Tibial artery (tissue), 4 donors: Measurements from ENCODE around the gene GPRC5D.
A peak's percentile ranks its signal among the peaks of the same experiment; 100 is the strongest.

Experiments used
- DNase-seq, 2 donors: peaks; one replicate each; pipeline ENCODE4 v3.0.0-alpha.2; 2019
- H3K27ac ChIP-seq, 2 donors: fragments of 200-600 bp; sonication (generic) in 1 of 2; 1 replicate in 1 of 2; 2 replicates in 1 of 2; pipeline ENCODE4 v1.5.1; 2018 to 2019; ENCODE audit warnings: mild to moderate bottlenecking in 1 of 2
- H3K27me3 ChIP-seq, 2 donors: fragments of 200-600 bp; sonication (generic) in 1 of 2; one replicate each; pipeline versions ENCODE4 v1.5.1 to v1.6.0; 2016 to 2019
- H3K36me3 ChIP-seq, 3 donors: fragments of 200-600 bp; sonication (generic) in 2 of 3; one replicate each; pipeline ENCODE4 v1.5.1; 2016 to 2019; ENCODE audit warnings: mild to moderate bottlenecking in 2 of 3
- H3K4me1 ChIP-seq, 4 donors: fragments of 200-600 bp; sonication (generic) in 2 of 4; 1 replicate in 3 of 4; 2 replicates in 1 of 4; pipeline ENCODE4 v1.5.1; 2016 to 2019
- H3K4me3 ChIP-seq, 2 donors: fragments of 200-600 bp; sonication (generic) in 1 of 2; 1 replicate in 1 of 2; 2 replicates in 1 of 2; pipeline ENCODE4 v1.5.1; 2018 to 2019; ENCODE audit warnings: mild to moderate bottlenecking in 2 of 2
- H3K9me3 ChIP-seq, 3 donors: fragments of 200-600 bp; sonication (generic) in 1 of 3; one replicate each; pipeline ENCODE4 v1.5.1; 2016 to 2019
- CTCF ChIP-seq, 2 experiments: fragments of 200-600 bp in 1 of 2; fragments of 450-650 bp in 1 of 2; IDR thresholded peaks; one replicate each; pipeline ENCODE4 v1.5.1; 2017 to 2019; ENCODE audit warnings: antibody characterized with exemption in 2 of 2, mild to moderate bottlenecking in 1 of 2, moderate library complexity in 1 of 2
- intact Hi-C: fragments of 100-400 bp; cut with DNase I; formaldehyde crosslinking; loops from one replicate; pipeline ENCODE4 v1.15.0; 2023; ENCODE audit warnings: low total_unique reads

GPRC5D gene

GRCh38 chr12:12900786-12901157 lies 51.2 kb downstream of the GPRC5D start:
- Histone ChIP-seq H3K27me3 (no peaks in the 10 kb centered on the region), H3K9me3 (no peaks in the 10 kb centered on the region), H3K27ac (peak overlapping the region; percentile 86 to 88), H3K36me3 (no peaks in the 10 kb centered on the region), H3K4me3 (no peak overlapping the region), H3K4me1 (peaks cover 0 to 85% (median 37%) of the 10 kb centered on the region in 4 donors)
- no peak for TF ChIP-seq CTCF (IDR thresholded peaks at IDR 0.05)
- intact Hi-C loops, result no loop called here
- DNase-seq, result no peak

DNA sequence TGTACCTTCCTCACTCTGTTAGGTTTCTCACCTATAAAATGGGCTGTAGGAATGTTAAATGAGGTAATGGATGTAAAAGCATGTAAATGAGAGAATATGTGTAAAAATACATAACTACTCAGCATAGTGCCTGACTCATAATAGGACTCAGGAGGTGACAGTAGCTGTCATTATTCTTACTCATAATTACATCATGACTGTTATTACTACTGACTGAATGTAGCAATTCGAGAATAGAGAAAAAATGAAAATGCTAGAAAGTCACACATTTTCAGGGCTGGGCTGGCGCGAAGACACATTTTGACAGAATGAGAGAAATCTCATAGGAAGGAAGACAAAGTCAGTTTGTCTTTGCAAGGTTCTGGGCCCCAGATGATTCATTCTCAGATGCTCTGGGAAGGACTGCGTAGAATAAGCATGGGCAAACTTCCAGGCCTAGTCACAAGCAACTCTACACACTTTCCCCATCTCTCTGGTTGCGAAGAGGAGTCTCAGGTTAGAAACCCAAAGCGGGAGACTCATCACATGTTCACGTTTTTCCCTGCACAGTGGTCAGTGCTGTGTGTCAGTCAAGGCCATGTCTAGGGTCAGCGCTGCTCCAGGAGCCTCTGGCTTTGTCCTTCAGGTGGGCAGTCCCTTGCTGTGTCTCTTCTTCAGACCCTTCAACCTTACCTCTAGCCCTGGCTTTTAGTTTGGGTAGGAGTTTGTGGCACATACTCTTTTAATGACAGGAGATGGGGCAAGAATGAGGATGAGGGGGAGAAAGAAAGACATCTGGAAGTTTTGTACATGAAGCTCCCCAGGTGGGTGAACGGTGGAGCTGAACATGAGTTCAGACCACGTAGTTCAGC lies 52.2 kb downstream of the GPRC5D start:
- no peak overlapping the region for H3K4me3 ChIP-seq
- H3K36me3 ChIP-seq, result no peaks in the 10 kb centered on the region
- peak; percentile 57 to 75 for DNase-seq
- TF ChIP-seq CTCF (IDR thresholded peaks at IDR 0.05), result no peak
- intact Hi-C loops, result loop anchor here (10.0 kb wide), 1 partner anchor 175 kb away; no protein-coding TSS in a partner anchor
- peaks cover 0 to 86% (median 37%) of the 10 kb centered on the region in 4 donors for H3K4me1 ChIP-seq
- no peaks in the 10 kb centered on the region for H3K27me3 ChIP-seq
- no peaks in the 10 kb centered on the region for H3K9me3 ChIP-seq
- H3K27ac ChIP-seq, result peak overlapping the region; percentile 86 to 88

GRCh38 chr12:12898911-12899511 lies 53.0 kb downstream of the GPRC5D start:
- no peak for TF ChIP-seq CTCF (IDR thresholded peaks at IDR 0.05)
- H3K36me3 ChIP-seq, result no peaks in the 10 kb centered on the region
- H3K9me3 ChIP-seq, result no peaks in the 10 kb centered on the region
- no peak overlapping the region for H3K4me3 ChIP-seq
- peaks cover 0 to 81% (median 37%) of the 10 kb centered on the region in 4 donors for H3K4me1 ChIP-seq
- H3K27me3 ChIP-seq, result no peaks in the 10 kb centered on the region
- H3K27ac ChIP-seq, result peak overlapping the region; percentile 86 to 88
- no peak for DNase-seq
- intact Hi-C loops, result loop anchor here (10.0 kb wide), 1 partner anchor 174 kb away; no protein-coding TSS in a partner anchor

- H3K4me3 ChIP-seq, result no peak overlapping the region
- intact Hi-C loops, result loop anchor here (10.0 kb wide), 1 partner anchor 173 kb away; no protein-coding TSS in a partner anchor
Measured at GRCh38 chr12:12898136-12898717, 53.7 kb downstream of the GPRC5D start.

More at GRCh38 chr12:12898136-12898717, 53.7 kb downstream of the GPRC5D start:
- no peak for TF ChIP-seq CTCF (IDR thresholded peaks at IDR 0.05)
- Histone ChIP-seq H3K4me1 (peaks cover 0 to 80% (median 31%) of the 10 kb centered on the region in 4 donors), H3K36me3 (no peaks in the 10 kb centered on the region), H3K27me3 (no peaks in the 10 kb centered on the region), H3K9me3 (no peaks in the 10 kb centered on the region), H3K27ac (peak overlapping the region; percentile 86 to 88)
- no peak for DNase-seq
